Smooth muscle cell of the brain vasculature (primary cell): ENCODE results near the gene CADM1.

Experiments used
- DNase-seq: peaks from one replicate; pipeline ENCODE4 v3.0.0-alpha.2; 2012; ENCODE audit warnings: low read depth, low spot score

The CADM1 gene

DNA sequence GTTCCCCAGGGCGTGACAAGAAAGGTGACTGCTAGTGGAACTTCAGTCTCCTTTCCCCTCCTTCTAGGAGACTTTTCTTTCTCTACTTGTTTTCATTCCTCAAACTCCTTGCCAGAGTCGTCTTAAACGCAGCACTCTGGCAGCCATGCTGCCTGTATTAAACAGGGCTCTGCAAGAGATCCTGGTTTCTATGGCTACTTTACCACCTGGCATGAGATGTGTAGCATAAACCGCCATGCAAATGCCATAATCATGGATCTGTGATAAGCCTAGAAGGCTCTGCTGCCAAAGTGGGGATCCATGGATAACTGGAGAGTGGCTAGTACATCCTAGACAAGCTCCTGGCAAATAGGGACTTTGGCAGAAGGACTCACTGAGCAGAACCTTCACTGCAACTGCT lies 321.1 kb downstream of the CADM1 start:
- no peak for DNase-seq

DNA sequence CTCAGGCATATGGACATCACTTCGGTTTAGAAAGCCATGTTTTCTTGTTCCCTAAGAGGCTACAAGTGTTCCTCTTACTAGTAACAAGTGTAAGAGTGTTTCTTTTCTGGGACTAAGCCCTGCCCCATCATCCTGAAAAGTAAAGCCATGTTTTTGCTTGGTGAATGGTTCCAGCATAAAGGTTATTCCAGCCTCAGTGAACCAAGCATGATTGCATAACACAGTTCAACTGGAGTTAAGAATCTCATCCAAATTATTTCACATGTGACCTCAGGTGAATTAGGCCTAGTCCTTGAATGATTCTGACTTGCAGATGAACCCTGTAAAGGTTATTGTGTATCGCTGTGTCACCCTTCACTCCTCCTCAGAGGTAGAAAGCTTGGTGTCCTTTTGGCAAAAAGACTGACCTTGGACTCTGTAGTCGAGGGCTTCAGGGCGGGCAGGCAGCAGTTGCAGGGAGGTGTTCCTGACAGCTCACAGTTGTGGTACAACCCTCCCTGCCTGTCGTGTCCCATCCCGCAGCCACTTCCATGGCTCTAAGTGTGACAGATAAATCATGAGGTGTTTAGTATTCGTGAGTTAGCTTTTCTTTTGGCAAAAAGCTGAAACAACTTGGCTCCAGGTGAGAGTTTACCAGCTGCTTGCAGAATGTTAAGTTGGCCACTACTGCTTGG lies 321.8 kb downstream of the CADM1 start:
- DNase-seq: no peak

DNA sequence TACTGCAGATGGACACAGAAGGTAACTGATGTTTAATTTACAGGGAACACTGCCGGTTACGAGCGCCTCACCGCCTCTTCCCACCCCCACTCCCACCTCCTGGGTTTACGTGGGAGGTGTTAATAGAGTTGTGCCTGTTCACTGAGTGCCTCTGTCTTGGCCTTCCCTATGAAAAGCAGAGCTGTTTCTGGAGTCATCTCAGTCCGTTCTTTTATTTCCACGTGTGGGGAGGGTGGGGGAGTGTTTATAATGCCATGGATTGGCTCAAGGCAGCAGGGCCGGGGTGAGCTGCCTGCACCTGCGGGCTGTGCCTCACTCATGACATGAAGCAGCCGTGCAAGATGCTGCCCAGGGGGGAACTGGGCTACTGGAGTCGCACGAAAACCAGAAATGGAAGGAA lies 322.7 kb downstream of the CADM1 start:
- DNase-seq: no peak

DNA sequence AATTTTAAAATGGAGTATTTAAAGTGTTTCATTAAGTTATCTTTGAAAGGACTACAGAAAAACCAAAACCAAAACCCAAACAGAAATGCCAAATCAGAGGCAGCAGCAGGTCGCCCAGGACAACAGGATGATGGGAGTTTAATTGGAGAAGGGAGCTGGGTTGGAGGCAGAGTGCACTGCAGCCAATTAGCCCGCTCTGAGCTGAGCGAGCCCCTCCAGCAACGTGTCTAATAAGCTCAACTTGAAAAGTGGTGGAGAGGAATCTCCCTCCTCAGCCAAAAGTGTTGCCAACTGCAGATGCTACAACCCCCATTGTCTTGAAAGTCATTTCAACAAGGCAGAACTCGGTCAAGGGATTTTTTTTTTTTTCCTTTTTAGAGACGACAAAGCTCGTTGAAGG lies 323.9 kb downstream of the CADM1 start:
- no peak for DNase-seq

DNA sequence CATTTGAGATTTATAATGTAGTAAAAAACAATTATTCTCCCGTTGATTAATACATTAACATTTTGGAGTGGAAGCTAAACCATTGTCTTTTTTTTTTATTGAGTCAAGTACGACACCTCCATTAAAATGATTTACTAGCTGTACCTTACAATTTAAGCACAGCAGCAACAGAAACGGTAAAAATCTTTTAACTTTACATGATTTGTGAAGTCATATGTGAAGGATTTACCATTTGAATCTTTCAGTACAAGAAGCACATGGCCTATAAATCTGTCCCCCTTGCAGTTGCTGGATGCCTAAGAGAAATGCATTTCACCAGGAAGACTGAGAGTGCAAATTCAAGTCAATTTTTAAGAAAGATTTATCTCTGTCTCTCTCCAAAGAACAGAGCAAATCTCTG lies 324.6 kb downstream of the CADM1 start:
- DNase-seq: no peak

DNA sequence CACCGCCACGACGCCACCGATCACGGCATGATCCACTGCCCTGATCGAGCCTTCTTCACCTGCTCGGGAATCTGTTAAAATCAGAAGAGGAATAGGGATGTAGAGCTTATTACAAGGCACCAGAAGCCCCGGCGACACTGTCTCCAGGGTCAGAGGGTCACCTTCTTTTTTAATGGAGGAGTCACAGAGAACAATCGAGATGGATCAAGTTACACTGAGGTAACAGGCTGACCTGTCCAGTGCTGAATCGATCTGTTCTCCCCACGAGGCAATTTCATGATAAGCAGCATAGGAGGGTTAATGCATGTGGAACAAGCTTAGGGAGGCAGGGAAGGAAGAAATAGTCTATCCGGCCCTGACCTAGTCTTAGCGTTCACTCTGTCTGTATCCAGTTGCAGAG lies 325.5 kb downstream of the CADM1 start:
- no peak for DNase-seq

DNA sequence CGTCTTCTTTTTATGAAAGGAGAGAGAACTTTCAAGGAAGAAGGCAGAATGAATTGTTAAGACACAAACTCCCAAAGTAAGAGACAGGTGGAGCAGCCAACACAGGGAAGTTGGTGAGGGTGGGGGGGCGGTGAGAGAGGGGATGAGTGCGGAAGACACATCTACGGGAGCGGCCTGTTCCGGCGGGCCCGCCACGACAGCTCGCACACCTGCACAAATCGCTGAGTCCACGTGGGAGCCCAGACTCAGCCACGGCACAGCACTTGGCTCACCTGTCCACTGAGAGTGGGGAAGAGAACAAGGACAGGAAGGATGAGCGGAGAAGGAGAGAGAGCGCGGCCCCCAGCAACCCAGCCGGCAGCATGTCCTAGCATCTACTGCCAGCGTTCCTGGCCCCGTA lies 331.1 kb downstream of the CADM1 start:
- no peak for DNase-seq

DNA sequence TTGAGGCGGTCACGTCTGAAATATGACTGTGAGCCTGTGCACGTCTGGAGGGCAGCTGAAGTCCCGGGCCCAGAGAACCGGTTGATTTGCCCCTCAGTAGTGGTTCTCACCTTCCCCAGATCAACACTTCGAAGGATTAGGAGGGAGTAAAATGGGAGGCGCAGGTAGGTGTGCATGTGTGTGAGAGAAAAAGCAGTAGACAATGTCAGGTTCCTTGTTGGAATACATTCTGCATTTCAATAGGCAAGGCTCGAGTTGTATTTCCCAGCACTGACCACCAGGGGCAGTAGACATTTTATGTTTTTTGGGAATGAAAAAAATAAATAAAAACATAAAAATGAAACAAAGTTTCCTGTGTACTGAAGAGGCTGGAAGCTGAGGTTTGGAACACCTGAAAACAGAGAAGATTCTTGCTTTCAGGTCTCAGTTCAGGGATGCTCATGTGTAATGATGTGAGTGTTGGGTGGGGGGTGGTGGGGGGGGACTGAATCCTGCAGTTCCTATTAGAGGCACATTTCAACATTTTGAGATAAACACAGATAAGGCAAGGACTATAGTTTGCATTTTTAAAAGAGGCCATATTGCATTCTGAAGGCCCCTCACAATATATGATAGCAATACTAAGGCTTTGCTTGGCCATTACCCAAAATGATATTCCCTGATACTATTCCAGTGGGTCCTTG lies 333.9 kb downstream of the CADM1 start:
- peak; percentile 26 for DNase-seq

DNA sequence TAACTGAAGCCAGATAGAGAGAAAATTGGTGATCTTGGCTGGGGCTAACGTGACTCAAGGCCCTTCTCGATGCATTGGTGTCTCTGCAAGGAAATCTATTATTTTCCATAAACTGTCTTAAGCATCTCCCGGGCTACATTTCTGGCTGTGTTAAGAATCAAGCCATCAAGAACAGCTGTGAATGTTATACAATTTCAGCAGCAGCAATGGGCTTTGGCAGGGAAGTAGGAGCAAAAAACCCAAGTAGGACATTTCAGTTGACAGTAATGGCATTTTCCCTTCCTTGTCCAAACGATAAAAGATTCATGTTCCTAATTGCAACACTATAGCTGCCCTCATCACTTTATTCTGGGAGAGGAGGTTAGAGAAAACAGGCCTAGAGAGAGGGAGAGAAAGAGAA lies 335.0 kb downstream of the CADM1 start:
- DNase-seq: no peak

DNA sequence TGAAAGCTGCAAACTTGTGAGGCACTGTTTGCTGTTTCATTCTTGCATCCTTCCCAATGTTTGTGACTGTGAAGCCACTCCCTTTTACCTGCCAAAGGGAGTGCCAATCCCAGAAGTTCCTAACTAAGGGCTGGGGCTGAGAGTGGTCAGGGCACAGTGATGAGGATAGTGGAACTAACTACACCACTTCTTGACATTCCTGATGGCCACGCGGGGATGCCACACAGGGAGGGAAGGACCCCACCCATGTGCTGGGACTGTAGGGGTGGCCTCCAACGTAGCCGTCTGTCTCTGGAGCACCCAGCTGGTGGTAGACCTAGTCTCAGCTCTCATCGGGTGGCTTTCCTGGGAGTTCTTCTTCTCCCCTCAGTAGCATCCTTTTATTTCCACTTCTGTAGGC lies 335.5 kb downstream of the CADM1 start:
- DNase-seq: no peak

DNA sequence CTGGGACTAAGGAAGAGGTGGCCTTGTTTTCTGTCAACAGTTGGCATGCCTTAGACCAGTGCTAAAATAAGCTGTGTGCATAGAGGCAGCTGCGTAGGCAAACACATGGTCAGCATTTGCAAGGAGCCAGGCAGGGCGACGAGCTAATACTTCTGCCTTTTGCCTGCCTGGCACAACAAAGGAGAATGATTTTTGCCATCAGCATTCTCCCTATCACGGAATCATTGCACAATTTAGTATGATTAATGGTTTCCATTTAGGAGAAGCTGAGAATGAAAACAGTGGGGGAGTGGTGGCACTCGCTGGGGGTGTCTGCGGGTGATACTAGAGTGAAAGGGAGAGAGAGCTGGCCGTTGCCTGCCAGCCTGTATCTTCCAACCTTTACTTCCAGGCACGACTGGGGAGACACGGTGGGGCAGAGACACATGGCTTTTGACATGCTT lies 336.0 kb downstream of the CADM1 start:
- no peak for DNase-seq

DNA sequence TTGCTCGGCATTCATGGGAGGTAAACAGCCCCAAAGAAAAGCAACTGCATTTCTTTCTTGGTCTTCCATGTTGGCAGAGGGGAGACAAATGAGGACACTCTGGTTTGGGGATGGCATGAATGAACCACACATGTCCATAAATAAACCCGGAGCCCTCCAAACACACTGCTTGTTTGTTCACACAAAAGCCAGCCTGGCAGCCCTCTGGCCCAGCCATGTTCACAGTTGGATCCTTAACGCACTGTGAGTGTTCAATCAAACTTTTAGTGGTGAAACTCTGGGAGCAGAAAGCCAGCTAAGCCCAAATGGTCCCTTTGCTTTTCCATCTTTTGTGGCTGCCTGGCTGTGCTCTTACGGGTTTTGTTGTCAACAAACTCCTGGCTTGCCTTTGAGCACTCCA lies 336.8 kb downstream of the CADM1 start:
- no peak for DNase-seq

DNA sequence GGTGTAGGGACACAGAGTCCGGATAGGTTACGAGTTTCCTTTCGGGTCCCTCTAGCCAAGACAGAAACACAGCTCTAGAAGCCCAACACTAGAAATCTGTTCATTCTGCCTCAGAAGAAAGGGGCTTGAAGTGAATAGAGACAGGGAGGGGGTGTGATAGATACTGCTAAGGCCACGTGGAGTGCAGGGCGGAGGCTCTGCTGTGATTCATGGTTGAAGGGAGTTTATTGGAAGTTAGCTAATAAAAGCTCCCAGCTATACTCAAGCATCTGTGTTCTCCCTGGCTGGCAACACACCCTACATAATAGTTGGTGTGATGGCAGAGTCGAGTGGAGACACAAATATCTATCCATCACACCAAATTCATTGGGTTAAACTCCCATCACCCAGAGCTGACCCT lies 337.4 kb downstream of the CADM1 start:
- no peak for DNase-seq

DNA sequence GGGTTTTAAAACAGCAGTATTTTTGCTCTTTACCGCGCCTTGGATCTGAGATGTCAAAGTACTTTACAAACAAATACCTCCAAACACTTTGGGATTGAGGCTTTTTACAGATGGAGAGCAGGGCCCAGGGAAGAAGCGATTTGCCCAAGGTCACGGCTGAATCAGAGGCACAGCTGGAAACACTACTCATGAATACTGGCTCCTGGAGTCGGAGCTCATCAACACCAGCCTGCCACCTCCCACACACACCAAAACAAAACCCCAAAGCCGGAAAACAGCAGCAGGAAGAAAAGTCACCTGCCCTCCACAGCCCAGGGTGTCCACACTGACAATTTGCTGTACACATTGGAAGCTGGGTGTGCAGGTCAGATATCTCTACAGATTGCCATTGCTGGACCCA lies 339.4 kb downstream of the CADM1 start:
- no peak for DNase-seq

DNA sequence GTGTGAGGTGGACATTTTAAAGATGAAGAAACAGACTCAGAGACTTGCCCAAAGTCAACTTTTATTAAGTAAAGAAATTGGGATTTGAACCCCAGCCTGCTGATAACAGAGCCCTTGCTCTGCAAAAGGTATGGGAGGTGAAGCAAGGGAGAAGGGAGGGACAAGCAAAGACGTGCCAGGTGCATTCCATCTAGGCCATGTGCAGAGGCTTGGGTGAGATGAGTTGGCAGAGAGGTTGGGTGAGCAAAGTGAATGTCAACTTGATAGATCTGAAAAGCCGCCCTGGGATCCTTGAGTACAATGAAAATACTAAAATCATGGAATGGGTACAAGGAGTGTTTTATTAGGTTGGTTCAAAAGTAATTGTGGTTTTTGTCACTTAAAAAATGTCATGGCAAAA lies 341.3 kb downstream of the CADM1 start:
- no peak for DNase-seq

DNA sequence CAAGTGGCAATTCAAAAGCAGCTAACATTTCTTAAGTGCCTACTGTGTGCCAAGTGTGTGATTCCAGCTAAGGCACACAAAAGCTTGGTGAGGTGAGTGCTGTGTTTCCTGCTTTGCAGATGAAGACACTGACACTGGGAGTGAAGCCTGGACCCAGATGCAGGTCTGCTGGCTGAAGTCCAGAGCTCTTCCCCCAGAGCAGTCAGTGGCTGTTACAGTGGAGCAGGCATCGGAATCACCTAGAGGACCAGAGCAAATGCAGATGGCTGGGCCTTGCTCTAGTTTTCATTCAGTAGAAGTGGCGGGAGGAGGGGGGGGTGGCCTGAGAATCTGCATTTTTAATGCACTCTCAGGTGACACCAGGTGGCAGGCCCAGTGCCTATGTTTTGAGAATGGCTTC lies 342.3 kb downstream of the CADM1 start:
- DNase-seq: no peak

DNA sequence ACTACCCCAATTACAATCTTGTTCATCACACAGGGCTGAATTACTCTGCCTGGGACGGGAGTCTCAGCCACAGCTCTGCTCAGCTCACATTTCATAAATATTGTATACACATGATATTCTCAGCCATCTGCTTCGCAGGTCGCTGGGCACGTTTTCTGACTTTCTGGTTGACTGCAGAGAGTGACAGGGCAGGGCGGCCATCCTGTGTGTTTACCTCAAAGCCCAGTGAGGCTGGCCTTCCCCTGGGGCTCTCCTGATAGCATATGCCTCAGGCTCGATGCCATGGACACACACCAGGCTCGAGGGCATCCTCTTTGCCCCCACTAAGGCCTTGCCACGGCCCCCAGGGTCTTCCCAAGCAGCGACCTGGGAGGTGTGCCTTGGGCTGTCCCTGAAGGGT lies 345.0 kb downstream of the CADM1 start:
- no peak for DNase-seq

DNA sequence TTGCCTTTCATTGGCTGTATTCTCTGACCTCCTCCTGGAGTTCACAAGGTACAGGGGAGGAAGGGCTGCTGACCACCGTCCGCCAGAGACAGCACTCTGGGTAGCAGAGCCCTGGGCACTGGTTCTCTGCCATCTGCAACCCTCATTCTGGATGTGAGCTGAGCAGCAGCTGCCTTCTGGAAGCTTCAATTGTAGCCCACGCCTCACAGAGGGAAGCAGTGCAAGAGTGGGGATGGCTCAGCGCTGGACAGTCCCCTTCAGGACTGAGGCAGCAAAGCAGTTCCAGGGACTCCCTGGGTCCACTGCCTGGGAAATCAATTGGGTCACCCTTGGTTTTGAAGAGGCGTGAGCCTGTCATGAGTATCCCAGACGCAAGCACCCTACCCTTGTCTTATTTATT lies 346.2 kb downstream of the CADM1 start:
- no peak for DNase-seq

DNA sequence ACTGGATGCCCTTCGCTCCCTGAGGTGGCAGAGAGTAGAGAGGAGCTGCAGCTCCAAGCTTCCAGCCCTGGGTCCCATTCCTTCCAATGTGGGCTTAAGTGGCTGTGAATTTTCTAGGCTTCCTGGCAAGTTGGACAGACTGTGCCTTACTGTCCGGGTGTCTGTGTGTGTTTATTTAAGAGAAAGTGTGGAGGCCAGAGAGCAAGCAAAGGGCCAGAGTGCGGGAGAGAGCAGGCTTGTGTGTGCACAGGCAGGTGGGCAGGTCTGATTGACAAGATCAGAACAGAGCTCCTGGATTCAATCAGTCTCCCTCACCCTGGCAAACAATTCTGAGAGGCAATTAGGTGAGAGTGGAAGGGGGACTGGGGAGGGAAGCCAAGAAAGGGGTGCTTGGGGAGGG lies 347.0 kb downstream of the CADM1 start:
- DNase-seq: no peak

DNA sequence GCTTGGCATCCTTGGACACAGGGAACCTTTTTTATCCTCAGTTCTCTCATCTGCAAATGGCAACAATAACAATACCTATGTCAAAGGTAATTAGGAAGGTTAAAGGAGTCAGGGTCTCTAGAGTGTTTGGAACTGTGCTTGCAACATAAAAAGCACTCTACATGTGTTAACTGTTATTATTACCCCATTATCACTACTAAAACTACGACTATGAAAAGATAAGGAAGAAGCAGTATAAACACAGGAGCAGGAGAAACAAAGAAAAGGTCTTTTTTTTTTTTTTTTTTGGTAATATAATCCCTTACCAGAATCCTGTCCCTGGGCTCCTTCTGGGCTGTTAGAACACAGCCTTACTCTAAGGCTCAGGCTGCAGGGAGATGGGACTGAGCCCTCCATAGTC lies 348.2 kb downstream of the CADM1 start:
- no peak for DNase-seq

DNA sequence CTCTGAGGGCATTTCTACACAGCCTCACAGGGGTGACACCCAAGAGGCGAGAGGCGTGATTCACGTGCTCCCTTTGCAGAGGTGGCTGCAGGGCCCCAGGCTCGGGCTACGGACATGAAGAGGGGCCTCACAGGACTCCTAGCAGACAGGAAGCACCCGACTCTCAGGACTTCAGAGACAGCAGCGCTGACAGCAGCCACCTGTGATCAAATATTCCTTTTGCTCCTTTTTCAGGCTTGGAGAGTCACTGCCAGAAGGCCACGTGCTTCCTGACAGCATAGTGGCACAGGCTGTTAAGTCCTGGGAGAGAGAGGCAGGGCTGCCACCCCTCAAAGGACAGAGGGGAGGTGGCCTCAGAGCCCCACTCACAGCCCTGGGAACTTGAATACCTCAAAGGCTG lies 348.9 kb downstream of the CADM1 start:
- DNase-seq: no peak

DNA sequence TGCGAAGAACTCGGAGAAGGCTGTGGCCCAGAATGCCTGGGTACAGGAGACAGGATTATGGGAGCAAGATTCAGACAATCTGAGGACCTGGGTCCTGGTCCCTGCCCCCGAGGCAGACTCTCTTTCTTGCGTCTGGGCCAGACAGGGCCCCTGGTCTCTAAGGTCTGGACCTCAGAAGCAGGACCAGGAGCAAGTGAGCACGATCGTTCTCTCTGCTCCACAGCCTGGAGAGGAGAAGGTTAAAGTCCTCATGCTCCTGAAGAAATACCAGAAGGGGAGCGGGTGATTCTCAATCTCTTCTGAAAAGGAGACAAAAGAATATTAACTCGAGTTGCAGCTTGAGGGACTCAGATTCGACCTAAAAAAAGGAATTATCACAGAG lies 349.9 kb downstream of the CADM1 start:
- DNase-seq: no peak

DNA sequence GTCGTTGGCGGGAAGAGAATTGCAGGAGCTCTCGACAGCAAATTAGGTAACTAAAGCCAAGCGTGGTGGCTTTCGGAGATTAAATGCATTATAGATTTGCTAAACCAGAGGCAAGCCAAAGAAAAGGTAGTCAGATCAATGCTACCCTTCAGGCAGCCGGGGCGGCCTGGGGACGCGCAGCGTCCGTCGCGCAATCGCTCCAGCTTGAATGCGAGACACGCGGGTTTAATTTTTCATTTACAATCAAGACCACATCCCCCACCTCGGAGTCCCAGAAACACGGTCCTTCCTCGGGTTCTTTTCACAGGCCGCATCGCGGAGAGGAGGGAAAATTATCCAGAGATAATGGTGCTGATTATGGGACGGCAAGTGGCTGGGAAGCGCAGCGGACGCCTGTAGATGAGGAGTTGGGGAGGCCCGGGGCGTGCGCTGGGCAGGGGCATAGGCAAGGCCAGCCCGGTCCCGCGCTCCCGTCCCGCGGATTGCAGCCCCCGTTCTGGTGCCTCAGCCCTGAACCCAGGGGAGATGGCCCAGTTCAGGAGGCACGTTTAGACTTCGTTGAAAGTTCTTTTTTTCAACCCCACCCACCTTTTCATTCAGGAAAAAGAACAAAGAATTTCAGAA lies 350.4 kb downstream of the CADM1 start:
- DNase-seq: no peak
